Activated naive CD4-positive, alpha-beta T cell treated with anti-CD3 and anti-CD28 coated beads, Interleukin-2, amount 50 U/mL, for 16 hours (primary cell): ENCODE measurements around the gene ADGRD1.

Source experiments
- DNase-seq: peaks from one replicate; pipeline ENCODE4 v3.0.0-alpha.2; 2020

The ADGRD1 gene

GRCh38 chr12:131027876-131028586, 74.3 kb downstream of the ADGRD1 start:
- no peak for DNase-seq

GRCh38 chr12:131028587-131029338, 75.1 kb downstream of the ADGRD1 start:
- no peak for DNase-seq

- DNase-seq, result no peak
These were observed 77.0 kb downstream of the ADGRD1 start for GRCh38 chr12:131030472-131031328.

- DNase-seq, result no peak
These were observed 78.5 kb downstream of the ADGRD1 start for GRCh38 chr12:131032082-131032750.

GRCh38 chr12:131033486-131033885, 79.8 kb downstream of the ADGRD1 start:
- DNase-seq, result no peak

- DNase-seq, result no peak
These were observed 80.3 kb downstream of the ADGRD1 start for GRCh38 chr12:131033886-131034482.

DNA sequence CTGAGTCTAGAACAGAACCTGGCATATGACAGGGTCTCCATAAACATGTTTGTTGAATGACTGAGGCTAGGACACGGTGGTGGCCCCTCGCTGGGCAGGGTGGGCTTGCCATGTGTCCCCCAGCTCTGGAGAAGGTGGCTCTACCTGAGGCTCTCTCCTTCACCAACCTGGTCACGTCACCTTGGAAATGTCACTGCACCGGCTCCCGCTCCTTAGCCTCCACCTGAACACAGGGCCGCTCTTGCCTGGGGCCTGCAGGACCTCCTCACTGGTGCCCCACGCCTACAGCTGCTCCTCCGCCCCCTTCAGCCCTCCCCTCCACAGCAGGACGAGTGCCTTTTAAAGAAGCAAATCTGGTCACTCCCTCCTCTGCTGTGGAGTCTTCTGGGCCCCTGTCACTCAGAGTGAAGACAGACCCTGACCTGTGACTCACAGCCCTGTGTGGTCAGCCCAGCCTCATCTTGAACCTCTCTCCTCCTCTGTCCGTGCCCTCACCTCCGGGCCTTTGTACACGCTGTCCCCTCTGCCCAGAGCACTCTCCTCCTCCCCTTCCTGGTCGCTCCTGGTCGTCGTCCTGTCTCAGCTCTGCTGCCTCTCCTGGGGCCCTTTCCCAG, 81.0 kb downstream of the ADGRD1 start:
- DNase-seq, result no peak

DNA sequence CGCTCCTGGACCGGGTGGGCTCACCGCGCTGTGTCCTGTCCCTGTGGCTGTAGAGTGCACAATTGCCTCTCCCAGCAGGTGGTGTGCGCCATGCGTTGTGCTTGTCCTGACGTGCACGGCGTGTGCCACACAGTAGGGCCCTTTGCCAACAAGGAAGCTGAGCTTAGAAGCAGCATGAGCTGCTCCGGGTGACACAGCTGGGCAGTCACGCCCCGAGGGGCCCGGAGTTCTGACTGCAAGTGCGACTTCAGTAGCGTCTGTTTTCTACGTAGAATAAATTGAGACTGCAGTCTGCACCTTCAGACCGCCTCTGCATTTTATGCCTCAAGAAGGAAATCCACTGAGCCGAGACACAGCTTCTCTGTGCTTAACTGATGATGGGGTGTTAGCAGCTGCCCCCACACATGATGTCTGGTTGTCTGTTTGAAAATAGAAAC, 81.6 kb downstream of the ADGRD1 start:
- no peak for DNase-seq

DNA sequence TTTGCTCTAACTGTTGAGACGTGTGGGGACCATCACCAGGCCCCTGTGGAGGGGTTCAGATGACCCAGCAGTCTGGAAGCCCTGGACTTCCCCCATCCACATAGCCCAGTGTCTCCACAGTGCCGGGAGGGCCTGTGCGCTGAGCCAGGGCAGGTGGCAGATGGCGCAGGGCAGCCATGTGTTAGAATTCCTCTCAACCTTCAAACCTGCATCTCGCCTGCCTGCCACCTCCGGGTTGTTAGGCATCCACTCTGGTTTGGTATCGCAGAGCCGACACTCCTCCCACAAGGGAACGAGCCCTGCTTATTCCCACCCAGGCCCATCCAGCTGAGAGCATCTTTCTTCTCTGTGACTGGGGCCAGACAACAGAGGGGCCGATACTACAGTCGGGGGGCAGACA, 84.5 kb downstream of the ADGRD1 start:
- no peak for DNase-seq

DNA sequence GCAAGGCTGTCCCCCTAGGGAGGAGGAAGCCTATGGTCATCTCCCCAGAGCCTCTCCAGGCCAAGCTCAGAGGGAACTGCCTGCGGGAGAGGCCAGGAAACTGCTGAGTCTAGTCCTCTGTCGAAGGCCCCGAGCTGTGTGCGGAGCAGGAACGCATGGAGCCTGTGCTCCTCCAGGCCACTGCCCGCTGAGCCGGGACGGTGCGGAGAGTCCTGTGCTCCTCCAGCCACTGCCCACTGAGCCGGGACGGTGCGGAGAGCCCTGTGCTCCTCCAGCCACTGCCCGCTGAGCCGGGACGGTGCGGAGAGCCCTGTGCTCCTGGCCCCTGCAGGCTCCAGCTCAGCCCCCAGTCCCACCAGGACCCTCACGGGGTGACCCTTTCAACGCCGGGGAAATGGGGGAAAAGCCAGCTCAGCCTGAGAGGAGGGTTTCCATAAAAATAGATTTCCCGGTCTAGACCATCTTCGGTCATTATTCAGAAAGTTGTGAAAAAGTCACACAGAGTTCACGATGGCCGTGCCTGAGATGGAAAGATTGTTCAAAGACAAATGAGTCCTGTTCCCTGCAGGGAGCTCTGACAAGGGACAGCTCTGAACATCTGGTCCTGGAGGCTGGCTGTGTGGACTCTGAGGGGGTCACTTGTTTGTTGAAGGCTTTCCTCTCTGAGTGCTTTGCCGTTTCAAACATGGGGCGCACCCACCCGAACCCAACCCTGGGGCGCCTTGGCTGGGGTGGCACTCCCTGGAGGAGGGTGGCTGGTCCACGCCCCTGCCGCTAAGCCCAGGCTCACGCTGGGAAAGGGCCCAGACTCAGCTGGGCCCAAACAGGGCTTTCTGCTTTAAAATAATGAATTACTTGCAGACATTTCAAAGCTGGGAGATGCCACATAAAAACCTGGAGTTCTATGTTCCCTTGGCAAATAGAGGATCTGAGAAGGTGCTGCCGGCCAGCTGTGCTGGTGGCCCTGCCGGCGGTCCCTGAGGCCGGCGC, 85.5 kb downstream of the ADGRD1 start:
- DNase-seq, result no peak

DNA sequence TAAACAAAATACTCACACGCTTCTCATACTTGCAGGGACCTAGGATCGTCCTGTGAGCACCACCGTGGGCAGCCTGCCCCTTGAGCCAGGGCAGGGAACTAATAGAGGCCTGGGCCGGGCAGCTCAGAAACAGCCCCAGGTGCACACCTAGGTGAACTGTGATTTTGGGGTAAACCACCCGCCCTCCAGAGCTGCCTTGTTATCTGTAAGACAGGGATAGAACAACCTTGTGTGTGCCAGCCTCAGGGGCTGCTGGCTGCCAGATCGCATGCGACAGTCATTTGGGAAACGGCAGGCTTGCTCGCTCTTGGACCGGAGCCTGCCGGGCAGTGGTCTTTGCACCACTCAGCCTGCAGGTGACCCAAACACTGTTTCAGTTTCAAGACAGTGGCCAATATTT, 86.8 kb downstream of the ADGRD1 start:
- DNase-seq, result no peak

GRCh38 chr12:131041216-131041967, 87.7 kb downstream of the ADGRD1 start:
- no peak for DNase-seq

- no peak for DNase-seq
These were observed 88.5 kb downstream of the ADGRD1 start for GRCh38 chr12:131041968-131042833.

- DNase-seq, result no peak
These were observed 89.1 kb downstream of the ADGRD1 start for GRCh38 chr12:131042834-131043245.

DNA sequence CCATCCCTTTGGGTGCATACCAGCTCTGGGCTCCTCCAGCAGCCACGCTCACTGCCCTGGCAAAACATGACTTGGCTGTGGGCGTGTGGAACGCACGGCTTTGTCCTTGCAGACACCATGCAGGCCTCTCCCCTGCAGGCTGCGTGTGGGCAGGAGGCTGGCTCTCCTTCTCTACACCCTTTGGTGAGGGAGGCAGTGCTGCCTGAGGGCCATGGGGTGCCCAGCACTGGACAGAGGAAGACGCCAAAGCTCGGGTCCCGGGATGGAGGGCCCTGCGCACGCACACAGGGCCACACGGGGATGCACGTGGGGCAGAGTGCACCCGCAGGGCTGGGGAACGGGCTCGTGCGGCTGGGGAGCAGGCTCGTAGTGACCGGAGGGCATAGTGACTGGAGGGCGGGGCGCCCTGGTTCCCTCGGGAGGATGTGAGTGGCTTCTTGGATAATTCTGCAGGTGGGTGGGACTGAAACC, 89.7 kb downstream of the ADGRD1 start:
- no peak for DNase-seq

GRCh38 chr12:131044136-131044535, 90.4 kb downstream of the ADGRD1 start:
- DNase-seq, result no peak

DNA sequence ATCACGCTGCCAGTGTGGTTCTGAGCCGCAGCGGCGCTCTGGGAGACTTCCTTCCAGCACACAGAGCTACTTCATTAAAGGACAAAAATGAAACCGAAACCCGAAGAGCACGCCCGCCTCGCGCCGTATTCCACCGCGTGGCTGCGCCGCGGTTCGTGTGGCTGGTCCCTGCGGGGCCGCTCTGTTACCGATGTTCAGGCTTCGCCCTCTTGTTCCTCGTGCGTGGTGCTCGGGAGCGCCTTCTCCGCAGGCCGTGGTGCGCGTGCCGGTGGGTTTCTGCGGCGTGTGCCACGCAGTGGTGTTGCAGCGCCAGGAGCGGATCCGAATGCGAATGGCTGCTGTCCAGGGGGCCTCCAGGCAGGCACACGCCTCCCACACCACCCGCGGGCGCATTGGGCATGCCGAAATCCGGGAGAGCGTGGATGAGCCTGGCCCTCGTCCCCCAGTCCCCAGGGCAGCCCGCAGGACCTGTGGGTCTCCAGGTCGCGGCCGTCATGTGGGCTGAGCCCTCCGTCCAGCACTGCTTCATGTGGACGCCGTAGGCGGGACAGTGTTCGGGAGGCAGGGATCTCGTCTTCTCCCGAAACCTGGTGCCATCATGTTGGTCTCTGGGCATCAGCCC, 91.2 kb downstream of the ADGRD1 start:
- no peak for DNase-seq
